Measurements from ENCODE around the gene USP34. TPM values are rescaled to one million over a fixed set of nuclear protein-coding genes. Genes with fewer than 3 reads are reported as not detected.
A peak's percentile ranks its signal among the peaks of the same experiment; 100 is the strongest.

The USP34 gene
- total RNA-seq, 1 donor from 2014 or later: 176 TPM

- intact Hi-C loops (cut with micrococcal nuclease): no loop called here
- Mint-ChIP-seq H3K9me3 (no peaks in the 10 kb centered on the region), H3K4me1 (peaks cover 53% of the 10 kb centered on the region), H3K27me3 (no peaks in the 10 kb centered on the region), H3K27ac (peak overlapping the region; percentile 15), H3K36me3 (ENCODE audit: low read depth) (peaks cover 65% of the 10 kb centered on the region), H3K4me3 (no peak overlapping the region)
- ChIA-PET CTCF (no interaction called here), POLR2A (no interaction called here)
- TF ChIP-seq, protein P1, sequence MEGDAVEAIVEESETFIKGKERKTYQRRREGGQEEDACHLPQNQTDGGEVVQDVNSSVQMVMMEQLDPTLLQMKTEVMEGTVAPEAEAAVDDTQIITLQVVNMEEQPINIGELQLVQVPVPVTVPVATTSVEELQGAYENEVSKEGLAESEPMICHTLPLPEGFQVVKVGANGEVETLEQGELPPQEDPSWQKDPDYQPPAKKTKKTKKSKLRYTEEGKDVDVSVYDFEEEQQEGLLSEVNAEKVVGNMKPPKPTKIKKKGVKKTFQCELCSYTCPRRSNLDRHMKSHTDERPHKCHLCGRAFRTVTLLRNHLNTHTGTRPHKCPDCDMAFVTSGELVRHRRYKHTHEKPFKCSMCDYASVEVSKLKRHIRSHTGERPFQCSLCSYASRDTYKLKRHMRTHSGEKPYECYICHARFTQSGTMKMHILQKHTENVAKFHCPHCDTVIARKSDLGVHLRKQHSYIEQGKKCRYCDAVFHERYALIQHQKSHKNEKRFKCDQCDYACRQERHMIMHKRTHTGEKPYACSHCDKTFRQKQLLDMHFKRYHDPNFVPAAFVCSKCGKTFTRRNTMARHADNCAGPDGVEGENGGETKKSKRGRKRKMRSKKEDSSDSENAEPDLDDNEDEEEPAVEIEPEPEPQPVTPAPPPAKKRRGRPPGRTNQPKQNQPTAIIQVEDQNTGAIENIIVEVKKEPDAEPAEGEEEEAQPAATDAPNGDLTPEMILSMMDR (IDR thresholded peaks at IDR 0.05): no peak
- ATAC-seq (ENCODE audit: low read depth): no peak
- no peak for DNase-seq
Observed at GRCh38 chr2:61180686-61181085, 290.2 kb downstream of the USP34 start.

- CTCF ChIA-PET: no interaction called here
- H3K4me1 Mint-ChIP-seq: peaks cover 53% of the 10 kb centered on the region
- TF ChIP-seq, protein P1 (IDR thresholded peaks at IDR 0.05): no peak
- H3K9me3 Mint-ChIP-seq: no peaks in the 10 kb centered on the region
- intact Hi-C loops (cut with micrococcal nuclease): loop anchor here (5.0 kb wide), 1 partner anchor 388 kb away; no protein-coding TSS in a partner anchor
- no peak for DNase-seq
- H3K36me3 Mint-ChIP-seq (ENCODE audit: low read depth): peaks cover 57% of the 10 kb centered on the region
- peak overlapping the region; percentile 15 for H3K27ac Mint-ChIP-seq
- no peak for ATAC-seq (ENCODE audit: low read depth)
- POLR2A ChIA-PET: interaction anchor here (1.3 kb wide), 1 partner anchor 35 kb away, joined by 9 read pairs; no protein-coding TSS in a partner anchor
- no peaks in the 10 kb centered on the region for H3K27me3 Mint-ChIP-seq
- peak overlapping the region; percentile 94 for H3K4me3 Mint-ChIP-seq
Observed at GRCh38 chr2:61179701-61180639, 290.9 kb downstream of the USP34 start.

- Mint-ChIP-seq H3K9me3 (no peaks in the 10 kb centered on the region), H3K27ac (peak overlapping the region; percentile 94), H3K4me1 (peaks cover 53% of the 10 kb centered on the region), H3K4me3 (peak overlapping the region; percentile 94), H3K36me3 (ENCODE audit: low read depth) (peaks cover 48% of the 10 kb centered on the region), H3K27me3 (no peaks in the 10 kb centered on the region)
- intact Hi-C loops (cut with micrococcal nuclease): loop anchor here (5.0 kb wide), 1 partner anchor 387 kb away; no protein-coding TSS in a partner anchor
- DNase-seq (no peak), ATAC-seq (ENCODE audit: low read depth) (no peak)
- TF ChIP-seq, protein P1 (IDR thresholded peaks at IDR 0.05): no peak
- ChIA-PET POLR2A (interaction anchor here (0.6 to 2.8 kb wide), 12 partner anchors 10 to 712 kb away, joined by 3 to 29 read pairs (median 6); partner anchors contain the start of genes PEX13, PUS10, SANBR and XPO1), CTCF (interaction anchor here (1.2 to 1.6 kb wide), 2 partner anchors 247 to 296 kb away, joined by 3 read pairs; no protein-coding TSS in a partner anchor)
Observed at GRCh38 chr2:61178603-61179545, 292.0 kb downstream of the USP34 start.

GRCh38 chr2:61177727-61178549 lies 292.9 kb downstream of the USP34 start:
- H3K27me3 Mint-ChIP-seq: no peaks in the 10 kb centered on the region
- ATAC-seq (ENCODE audit: low read depth): no peak
- peak overlapping the region; percentile 94 for H3K4me3 Mint-ChIP-seq
- no peaks in the 10 kb centered on the region for H3K9me3 Mint-ChIP-seq
- peak overlapping the region; percentile 94 for H3K27ac Mint-ChIP-seq
- POLR2A ChIA-PET: interaction anchor here (0.5 to 2.8 kb wide), 30 partner anchors 8 to 773 kb away, joined by 3 to 29 read pairs (median 5); partner anchors contain the start of genes FAM161A, PAPOLG, PEX13 and PUS10
- H3K36me3 Mint-ChIP-seq (ENCODE audit: low read depth): peaks cover 39% of the 10 kb centered on the region
- DNase-seq: no peak
- TF ChIP-seq, protein P1 (IDR thresholded peaks at IDR 0.05): no peak
- peaks cover 52% of the 10 kb centered on the region for H3K4me1 Mint-ChIP-seq
- intact Hi-C loops (cut with micrococcal nuclease): loop anchor here (1.0 to 5.0 kb wide), 9 partner anchors 33 to 586 kb away; partner anchors contain the start of genes PAPOLG, PEX13, REL and SANBR
- CTCF ChIA-PET: interaction anchor here (1.2 to 1.6 kb wide), 2 partner anchors 248 to 295 kb away, joined by 3 read pairs; no protein-coding TSS in a partner anchor
